ENCODE data around the gene HLA-A. TPM values are rescaled to one million over a fixed set of nuclear protein-coding genes. Genes with fewer than 3 reads are reported as not detected.

The HLA-A gene
- total and polyA plus RNA-seq, 2 of the 13 experiments (the other 11 are each of a cell fraction or from before 2014, with no cell fraction given) = 345 to 527 TPM

DNA sequence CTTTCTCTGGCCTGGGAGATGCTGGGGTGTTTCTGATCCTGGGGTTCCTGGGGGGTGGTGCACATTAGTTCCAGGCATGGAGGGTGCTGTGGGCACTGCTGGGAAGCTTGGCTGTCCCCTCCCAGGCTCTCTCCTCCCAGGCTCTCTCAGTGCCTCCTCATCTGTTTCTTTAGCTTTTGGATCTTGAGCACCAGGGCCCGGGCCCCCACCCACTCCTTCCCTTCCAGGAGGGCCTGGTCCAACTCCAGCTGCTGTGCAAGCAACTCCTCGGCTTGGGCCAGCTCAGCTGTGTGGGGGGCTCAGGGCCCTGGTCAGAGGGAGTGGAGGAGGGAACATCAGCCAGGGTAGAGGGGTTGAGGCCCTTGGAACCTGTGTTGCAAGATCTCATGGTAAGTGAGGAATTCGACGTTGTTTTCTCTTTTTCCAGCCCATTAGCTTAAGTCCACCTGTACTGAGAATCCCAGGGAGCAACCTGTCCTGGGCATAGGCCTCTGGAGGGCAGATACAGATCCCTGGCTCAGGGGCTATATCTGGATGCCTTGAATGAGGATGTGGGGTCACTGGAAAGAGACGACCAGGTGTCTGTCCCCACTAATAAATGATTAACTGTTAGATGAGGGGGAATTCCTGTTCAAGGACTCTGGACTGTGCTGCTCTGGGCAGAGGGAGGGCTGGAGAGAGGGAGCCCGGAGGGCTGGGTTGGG, 34.5 kb upstream of the HLA-A start:
- no peaks in the 10 kb centered on the region for H3K79me2 ChIP-seq (ENCODE audit: insufficient read depth, low read length)
- ATAC-seq (peak; percentile 95), DNase-seq (ENCODE audit: low spot score) (peak; percentile 91), FAIRE-seq (peak; percentile 81)
- H2AFZ ChIP-seq (ENCODE audit: low read length) = no peak overlapping the region
- no peaks in the 10 kb centered on the region for H3K27me3 ChIP-seq (ENCODE audit: control insufficient read depth in 1 of 2, insufficient read depth in 2 of 2, low read length in 2 of 2)
- no peaks in the 10 kb centered on the region for H4K20me1 ChIP-seq (ENCODE audit: insufficient read depth, low read length)
- peak overlapping the region; percentile 85 for H3K4me2 ChIP-seq (ENCODE audit: low read depth, low read length)
- peaks cover 81% of the 10 kb centered on the region for H3K4me1 ChIP-seq (ENCODE audit: insufficient read depth, low read length)
- H3K36me3 ChIP-seq (replicated peaks in 1 of 2; ENCODE audit: control insufficient read depth in 1 of 2, insufficient read depth in 2 of 2, low read length in 2 of 2) = no peaks in the 10 kb centered on the region
- peak overlapping the region in 1 of 3 experiments; percentile 65; a peak in 4 of 6 replicates for H3K4me3 ChIP-seq (replicated peaks in 1 of 3; ENCODE audit: insufficient read depth in 1 of 3, low read depth in 2 of 3, low read length in 3 of 3)
- in situ Hi-C loops (cut with HindIII; ENCODE audit: extremely low pct_ligation_motif_present, low pct_unique_long_range_greater_than_20kb) (no loop called here), intact Hi-C loops (cut with micrococcal nuclease; ENCODE audit: unreplicated experiment) (loop anchor here (1.0 to 5.0 kb wide), 2 partner anchors 35 to 60 kb away; partner anchors contain the start of gene HLA-A)
- 0% methylated on average over 6 of the region's 6 CpGs for WGBS (ENCODE audit: low lambda C conversion rate)
- peak overlapping the region; percentile 71 for H3K9ac ChIP-seq (ENCODE audit: insufficient read depth, low read depth, low read length)
- ChIA-PET POLR2A (interaction anchor here (0.7 to 1.8 kb wide), 7 partner anchors 16 to 194 kb away, joined by 3 to 17 read pairs (median 4); no protein-coding TSS in a partner anchor), CTCF (ENCODE audit: low intra/inter-chr PET ratio, low total read pairs) (no interaction called here)
- TSS peak; percentile 98 for BruUV-seq (replicated peaks)
- no peaks in the 10 kb centered on the region for H3K9me3 ChIP-seq (ENCODE audit: low read length)
- peak overlapping the region; percentile 89 for H3K27ac ChIP-seq (ENCODE audit: extremely low read length, insufficient read depth, low read length)
- TF ChIP-seq, protein P1, sequence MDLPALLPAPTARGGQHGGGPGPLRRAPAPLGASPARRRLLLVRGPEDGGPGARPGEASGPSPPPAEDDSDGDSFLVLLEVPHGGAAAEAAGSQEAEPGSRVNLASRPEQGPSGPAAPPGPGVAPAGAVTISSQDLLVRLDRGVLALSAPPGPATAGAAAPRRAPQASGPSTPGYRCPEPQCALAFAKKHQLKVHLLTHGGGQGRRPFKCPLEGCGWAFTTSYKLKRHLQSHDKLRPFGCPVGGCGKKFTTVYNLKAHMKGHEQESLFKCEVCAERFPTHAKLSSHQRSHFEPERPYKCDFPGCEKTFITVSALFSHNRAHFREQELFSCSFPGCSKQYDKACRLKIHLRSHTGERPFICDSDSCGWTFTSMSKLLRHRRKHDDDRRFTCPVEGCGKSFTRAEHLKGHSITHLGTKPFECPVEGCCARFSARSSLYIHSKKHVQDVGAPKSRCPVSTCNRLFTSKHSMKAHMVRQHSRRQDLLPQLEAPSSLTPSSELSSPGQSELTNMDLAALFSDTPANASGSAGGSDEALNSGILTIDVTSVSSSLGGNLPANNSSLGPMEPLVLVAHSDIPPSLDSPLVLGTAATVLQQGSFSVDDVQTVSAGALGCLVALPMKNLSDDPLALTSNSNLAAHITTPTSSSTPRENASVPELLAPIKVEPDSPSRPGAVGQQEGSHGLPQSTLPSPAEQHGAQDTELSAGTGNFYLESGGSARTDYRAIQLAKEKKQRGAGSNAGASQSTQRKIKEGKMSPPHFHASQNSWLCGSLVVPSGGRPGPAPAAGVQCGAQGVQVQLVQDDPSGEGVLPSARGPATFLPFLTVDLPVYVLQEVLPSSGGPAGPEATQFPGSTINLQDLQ (CRISPR knock-in tag; IDR thresholded peaks at IDR 0.05) = no peak
- no peak for TF ChIP-seq ZSCAN30 (CRISPR knock-in tag; IDR thresholded peaks at IDR 0.05)
- peak; percentile 44; the same call in 1 of the 2 replicates for TF ChIP-seq TARDBP (CRISPR knock-in tag; IDR thresholded peaks at IDR 0.05)
- peak; percentile 26; the same call in 1 of the 2 replicates for TF ChIP-seq NR2C2 (CRISPR knock-in tag; IDR thresholded peaks at IDR 0.05; ENCODE audit: borderline replicate concordance)
- TF ChIP-seq ZNF687 (CRISPR knock-in tag; IDR thresholded peaks at IDR 0.05) = peak; percentile 55
- peak; percentile 96 for TF ChIP-seq ZNF746 (CRISPR knock-in tag; IDR thresholded peaks at IDR 0.05)
- no peak for TF ChIP-seq ZNF7 (CRISPR knock-in tag; IDR thresholded peaks at IDR 0.05)
- TF ChIP-seq PHF21A (CRISPR knock-in tag; IDR thresholded peaks at IDR 0.05) = peak; percentile 68; the same call in 1 of the 2 replicates
- 0 out of 2 replicates have a peak, but pooled peaks have one; percentile 30 for TF ChIP-seq PITX1 (CRISPR knock-in tag; IDR thresholded peaks at IDR 0.05)
- TF ChIP-seq CEBPB (IDR thresholded peaks at IDR 0.05; ENCODE audit: borderline replicate concordance, low read depth, low read length) = peak; percentile 20; the same call in 1 of the 2 replicates
- TF ChIP-seq, protein P2, sequence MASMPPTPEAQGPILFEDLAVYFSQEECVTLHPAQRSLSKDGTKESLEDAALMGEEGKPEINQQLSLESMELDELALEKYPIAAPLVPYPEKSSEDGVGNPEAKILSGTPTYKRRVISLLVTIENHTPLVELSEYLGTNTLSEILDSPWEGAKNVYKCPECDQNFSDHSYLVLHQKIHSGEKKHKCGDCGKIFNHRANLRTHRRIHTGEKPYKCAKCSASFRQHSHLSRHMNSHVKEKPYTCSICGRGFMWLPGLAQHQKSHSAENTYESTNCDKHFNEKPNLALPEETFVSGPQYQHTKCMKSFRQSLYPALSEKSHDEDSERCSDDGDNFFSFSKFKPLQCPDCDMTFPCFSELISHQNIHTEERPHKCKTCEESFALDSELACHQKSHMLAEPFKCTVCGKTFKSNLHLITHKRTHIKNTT (CRISPR knock-in tag; IDR thresholded peaks at IDR 0.05) = no peak
- peak; percentile 47; the same call in 1 of the 2 replicates for TF ChIP-seq ETV5 (CRISPR knock-in tag; IDR thresholded peaks at IDR 0.05; ENCODE audit: borderline replicate concordance)
- TF ChIP-seq ZFP90 (CRISPR knock-in tag; IDR thresholded peaks at IDR 0.05; ENCODE audit: borderline replicate concordance) = 0 out of 2 replicates have a peak, but pooled peaks have one; percentile 37
- TF ChIP-seq BRF2 (CRISPR knock-in tag; IDR thresholded peaks at IDR 0.05) = no peak

All from HepG2 (cell line).